Stimulated activated naive CD8-positive, alpha-beta T cell treated with anti-CD3 and anti-CD28 coated beads, Interleukin-15, Interleukin-2, amounts not matched to agents 100 U/mL and 50 U/mL, for 24 hours (primary cell): ENCODE data around the gene DLEC1.
"Not testable (repeated sequence)": the region's sequence is repeated elsewhere in the genome, so short reads cannot be mapped to it uniquely, and the experiment has no call there.

ENCODE experiments used
- ATAC-seq: fragments of 150-1000 bp; cut with Tn5 transposase; one replicate; pipeline ENCODE4 v1.10.0; 2021
- DNase-seq: peaks from one replicate; pipeline ENCODE4 v3.0.0; 2021

Gene DLEC1

DNA sequence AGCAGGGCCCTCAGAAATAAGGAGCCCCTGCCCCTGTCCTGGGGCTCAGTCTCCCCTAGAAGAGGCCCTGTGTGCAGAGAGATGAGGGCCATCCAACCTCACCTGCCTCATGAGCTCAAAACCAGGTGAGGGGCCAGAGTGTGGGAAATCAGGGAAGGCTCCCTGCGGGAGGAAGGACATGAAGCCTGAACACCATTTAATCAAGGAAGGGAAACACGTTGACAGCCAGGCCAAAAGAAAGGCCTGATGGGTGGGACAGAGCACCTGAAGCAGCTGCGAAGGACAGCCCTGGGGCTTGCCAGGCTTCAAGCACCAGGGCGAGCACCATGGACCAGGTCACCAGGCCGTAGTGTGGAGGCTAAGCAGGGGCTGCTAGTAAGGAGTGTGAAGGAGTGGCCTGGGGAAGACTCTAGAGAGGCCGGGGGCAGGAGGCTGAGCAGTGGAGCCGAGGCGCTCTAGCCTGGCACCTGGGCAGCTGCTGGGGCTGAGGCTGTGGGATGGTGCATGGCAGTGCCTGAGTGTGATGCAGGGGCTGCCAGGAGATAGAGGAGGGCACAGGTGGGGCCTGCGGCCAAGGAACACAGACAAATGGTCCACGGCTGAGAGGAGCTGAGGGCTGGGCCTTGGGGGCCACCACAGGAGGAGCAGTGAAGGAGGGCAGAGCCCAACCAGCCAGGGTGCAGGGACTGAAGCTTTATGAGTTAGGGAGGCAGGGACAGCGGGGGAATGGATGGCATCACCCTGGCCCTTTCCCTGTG lies 81.9 kb downstream of the DLEC1 start:
- DNase-seq: no peak

DNA sequence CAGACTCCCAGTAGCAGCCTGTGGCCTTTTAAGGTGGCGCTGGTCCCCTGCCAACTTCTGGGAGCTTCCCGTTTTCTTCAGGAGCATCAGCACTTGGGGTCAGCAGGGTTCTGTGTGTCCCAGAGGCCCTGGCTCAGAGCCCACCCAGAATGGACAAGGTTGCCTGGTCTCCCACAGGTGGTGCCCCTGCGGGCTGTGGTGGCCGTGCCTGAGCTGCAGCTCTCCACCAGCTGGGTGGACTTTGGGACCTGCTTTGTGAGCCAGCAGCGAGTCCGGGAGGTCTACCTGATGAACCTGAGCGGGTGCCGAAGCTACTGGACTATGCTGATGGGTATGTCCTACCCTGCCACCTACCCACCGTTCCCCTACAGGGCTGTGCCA lies 82.4 kb downstream of the DLEC1 start:
- DNase-seq: no peak
- no peak for ATAC-seq

More for the DNA sequence above, 81.9 kb downstream of the DLEC1 start:
- ATAC-seq: no peak

DNA sequence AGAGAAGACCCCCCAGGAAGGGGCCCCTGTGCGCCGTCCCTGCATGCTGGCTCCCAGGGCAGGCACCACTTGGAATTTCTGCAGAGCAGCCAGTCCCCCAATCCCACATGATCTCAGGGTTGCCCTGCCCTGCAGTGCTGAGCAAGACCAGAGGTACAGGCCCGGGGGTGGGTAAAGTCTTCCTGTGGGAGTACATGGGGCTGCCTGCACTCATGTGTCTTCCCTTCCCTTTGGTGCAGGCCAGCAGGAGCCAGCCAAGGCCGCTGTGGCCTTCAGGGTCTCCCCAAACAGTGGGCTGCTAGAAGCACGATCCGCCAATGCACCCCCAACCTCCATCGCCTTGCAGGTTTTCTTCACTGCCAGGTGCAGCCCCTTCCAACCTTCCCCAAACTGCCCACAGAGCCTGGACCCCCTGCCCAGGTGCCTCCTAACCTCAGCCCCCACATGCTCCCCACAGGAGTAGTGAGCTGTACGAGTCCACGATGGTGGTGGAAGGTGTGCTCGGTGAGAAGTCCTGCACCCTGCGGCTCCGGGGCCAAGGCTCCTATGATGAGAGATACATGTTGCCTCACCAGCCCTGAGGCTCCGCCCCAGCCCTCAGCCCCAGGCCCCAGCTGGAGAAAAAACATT lies 82.9 kb downstream of the DLEC1 start:
- DNase-seq: no peak
- no peak for ATAC-seq

DNA sequence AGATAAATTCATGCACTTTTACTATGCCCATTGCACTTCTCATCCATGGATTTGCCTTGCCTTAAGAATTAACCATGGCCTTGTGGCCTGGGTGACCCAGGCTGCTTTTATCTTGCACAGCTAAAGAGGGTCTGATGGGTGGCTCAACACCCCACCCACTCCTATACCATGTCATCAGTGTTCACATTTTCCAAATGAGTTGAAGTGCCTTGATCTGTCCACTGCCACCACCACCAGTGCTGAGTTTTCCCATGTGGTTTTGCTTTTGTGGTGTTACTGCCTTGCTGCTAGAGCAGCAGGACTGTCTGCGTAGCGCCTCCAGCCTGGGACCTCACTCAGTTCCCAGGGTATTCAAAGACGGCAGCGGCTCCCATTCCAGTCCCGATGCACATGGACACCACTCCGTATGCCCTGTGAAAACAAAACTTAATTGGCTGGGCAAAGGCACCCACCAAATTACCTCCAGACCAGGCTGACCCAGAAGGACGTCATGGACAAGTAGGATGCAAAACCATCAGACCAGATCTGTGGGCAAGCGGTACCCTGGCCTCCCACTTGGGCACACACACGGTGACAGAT lies 83.8 kb downstream of the DLEC1 start:
- ATAC-seq: peak; percentile 43

DNA sequence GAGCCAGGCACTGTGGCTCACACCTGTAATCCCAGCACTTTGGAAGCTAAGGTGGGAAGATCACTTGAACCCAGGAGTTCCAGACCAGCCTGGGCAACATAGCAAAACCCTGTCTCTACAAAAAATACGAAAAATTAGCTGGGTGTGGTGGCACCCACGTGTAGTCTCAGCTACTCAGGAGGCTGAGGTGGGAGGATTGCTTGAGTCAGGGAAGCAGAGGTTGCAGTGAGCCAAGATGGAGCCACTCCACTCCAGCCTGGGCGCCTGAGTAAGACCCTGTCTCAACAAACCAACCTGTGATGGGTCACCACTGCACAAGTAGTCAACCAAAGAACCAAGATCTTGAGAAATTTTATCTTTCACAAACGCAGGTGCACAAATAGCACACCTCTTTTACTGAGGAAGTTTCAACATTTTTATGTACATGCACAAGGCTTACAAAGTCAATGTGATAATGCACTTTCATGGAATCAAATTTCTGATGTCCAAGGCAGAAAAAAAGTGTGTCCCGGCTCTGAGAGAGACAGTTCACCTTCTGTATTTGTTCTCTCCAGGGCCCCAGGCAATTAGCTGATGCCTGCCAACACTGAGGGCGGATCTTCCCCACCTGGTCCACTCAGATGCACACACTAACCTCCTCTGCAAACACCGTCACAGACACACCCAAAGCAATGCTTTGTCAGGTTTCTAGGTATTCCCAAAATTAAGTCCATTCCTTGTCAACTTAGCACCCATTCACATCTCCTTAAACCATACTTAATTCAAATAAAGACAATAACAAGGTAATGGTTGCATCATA lies 85.5 kb downstream of the DLEC1 start:
- DNase-seq: no peak
- no peak for ATAC-seq

More for the DNA sequence above, 83.8 kb downstream of the DLEC1 start:
- no peak for DNase-seq

DNA sequence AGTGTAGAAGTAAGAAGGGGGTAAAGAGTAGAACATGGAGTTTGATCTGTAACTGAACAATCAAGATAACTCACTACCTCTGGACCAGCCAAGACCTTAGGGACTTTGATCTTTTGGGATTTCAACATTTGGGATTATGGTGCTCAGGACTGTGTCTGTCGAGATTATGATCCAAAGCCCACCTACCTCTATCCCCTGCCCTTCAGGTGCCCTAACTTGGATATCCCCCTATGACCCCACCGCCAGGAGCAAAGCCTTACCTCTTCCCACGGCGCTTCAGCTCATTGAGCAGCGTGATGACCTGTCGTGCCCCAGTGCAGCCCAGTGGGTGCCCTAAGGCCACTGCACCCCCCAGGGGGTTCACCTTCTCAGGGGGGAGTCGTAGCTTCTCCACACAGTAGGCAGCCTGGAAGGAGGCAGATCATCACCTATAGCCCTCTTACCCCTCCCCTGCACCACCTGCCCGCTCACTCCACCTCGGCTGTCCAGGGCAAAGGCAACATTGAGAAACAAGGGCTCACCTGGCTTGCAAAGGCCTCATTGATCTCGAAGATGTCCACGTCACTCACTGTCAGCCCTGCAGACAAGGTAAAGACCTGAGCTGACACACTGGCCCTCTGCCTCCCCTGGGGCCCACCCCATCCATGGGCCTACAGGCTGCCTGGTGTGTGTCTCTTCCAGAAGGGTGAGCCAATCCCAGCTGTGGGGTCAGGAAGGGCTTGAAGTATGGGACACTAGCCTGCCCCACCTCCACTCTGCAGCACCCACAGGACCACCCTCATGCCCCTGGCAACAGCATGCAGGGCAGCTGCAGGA lies 86.5 kb downstream of the DLEC1 start:
- no peak for ATAC-seq
- DNase-seq: no peak

DNA sequence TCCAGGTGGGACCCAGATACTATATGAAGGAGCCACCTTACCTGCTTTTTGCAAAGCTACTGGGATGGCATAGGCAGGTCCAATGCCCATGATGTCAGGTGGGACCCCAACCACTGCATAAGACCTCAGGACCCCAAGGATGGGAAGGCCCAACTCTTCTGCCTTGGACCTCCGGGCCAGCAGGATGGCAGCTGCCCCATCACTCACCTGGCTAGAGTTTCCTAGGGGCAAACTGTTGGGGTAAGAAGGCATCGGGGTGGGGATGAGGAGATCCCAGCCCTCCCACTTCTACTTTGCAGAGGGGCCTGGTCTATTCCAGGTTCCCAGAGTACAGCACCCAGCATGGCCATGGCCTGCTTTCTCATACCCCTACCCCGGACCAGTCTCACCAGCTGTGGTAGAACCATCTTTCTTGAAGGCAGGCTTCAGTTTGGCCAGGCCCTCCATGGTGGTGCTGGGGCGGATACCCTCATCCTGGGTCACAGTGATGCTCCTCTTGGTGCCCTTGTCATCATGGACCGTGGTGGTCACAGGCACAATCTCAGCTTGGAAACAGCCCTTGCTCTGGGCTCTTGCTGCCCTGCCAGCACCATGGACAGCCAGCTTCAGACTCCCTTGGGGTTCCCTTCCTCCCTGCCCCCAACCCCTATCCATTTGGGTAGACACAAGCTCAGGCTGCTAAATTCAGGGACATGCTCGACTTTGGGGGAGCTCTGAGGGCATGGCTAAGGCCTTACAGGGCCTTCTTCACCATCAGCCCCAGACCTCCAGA lies 87.3 kb downstream of the DLEC1 start:
- ATAC-seq: no peak
- no peak for DNase-seq

DNA sequence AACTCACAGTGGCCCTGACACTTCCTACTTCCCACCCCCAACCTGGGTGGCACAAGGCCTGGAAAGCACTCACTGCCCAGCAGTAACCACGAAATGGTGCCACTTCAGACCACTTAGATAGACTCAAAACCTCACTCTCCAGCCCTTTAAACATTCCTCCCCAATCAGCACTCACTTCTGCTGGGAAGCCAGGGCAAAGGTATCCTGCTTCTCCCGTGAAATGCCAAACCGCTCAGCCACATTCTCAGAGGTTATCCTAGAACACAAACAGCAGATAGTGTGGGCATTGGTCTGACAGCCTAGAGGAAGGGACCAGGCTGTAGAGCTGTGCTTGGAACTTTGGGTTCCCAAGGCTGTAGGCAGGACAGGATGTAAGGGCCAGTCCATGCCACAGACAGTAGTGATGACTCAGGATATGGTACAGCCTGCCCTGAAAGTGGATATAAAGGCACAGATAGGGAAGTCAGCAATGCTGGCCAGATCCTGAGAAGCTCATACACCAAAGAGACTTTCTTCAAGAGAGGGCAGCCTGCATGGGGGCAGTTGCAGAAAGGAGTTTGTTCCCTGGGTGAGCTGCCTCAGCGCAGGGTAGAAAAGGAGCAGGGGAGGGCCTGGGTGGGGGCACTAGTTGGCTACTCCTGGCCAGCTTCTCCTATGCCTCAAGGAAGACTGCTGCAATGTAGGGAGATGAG lies 88.7 kb downstream of the DLEC1 start:
- DNase-seq (no peak), ATAC-seq (no peak)

DNA sequence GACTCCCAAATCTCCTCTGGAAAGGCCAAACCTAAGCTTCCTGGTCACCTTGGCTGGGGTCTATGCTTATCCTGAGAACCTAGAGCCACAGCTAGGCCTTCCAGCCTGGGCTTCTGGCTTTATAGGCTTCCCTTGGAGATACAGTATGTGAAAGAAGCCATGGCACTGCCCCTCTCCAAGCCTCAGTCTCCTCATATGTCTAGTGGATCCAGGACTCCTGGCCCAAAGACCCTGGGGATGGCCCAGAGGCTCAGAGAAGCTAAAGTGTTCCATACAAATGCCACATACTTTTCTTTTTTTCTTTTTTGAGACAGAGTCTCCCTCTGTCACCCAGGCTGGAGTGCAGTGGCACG lies 89.3 kb downstream of the DLEC1 start:
- DNase-seq (no peak), ATAC-seq (no peak)

DNA sequence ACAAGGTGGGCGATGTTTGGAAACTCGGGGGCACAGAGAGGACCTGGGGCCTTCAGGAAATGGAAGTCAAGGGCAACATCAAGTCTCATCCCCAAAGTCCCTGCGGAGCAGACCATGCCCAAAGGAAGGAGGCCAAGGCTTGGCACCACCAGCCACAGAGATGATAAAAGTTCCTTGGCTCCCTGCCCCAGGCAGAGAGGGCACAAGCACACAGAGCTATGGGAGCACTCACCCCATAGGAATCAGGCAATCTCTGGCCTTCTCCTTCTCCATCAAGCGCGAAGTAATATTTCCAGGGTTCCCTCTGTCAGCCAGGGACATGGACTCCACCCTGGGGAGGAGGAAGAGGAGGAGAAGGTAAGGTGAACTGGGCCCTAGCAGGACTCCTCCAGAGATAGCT lies 90.0 kb downstream of the DLEC1 start:
- ATAC-seq (no peak), DNase-seq (peak; percentile 1)

DNA sequence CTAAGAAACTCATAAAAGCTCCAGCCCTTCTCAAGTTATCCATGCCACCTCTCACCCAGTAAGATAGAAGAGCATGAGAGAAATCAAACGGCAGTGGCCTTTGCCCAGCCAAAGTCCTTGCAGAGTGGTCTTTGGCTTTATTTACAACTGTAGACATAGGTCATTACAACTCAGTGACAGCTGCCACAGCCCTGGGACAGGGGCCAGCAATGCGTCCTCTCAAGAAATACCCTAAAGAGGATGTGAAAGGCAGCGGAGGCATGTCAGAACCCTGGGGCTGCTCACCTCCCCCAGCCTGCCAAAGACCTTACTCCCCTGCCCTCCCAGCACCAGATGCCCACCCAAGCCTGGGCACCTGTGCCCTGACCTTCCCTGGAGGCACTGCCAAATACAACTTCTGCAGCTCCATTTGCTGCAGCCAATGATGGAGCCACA lies 91.6 kb downstream of the DLEC1 start:
- no peak for DNase-seq
- ATAC-seq: no peak

DNA sequence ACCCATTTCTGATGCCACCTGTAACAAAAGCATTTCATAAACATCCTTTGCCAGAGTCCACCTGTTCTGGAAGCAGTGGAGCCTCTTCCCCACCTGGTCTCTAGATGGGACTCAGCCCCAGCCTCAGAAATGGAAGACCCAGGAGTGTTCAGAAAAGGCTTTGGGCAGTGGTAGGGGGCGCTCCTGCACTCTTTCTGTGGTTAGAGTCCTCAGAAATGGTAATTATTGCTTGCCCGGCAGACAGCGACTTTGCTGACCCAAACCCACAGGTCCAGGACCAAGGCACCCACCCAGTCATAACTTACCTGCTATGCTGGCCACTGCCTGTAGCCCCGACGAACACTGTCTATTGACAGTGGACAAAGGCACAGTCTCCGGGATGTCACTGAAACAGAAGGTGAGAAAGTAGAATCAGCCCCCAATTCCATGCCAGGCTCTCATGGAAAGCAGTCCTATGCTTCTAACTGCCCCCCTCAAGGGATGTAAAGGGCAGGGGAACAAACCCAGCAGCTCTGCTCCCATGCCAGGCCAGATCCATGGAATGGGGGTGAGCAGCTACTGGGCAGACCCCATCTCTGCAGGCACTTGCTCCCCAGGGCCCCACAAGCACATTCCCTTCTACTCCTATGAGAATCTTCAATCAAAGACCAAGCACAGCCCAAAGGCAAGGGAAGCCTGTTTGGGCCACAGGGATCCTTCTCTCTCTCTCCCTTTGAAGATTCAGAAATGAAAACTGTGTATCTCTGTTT lies 92.8 kb downstream of the DLEC1 start:
- DNase-seq (peak; percentile 49), ATAC-seq (no peak)

DNA sequence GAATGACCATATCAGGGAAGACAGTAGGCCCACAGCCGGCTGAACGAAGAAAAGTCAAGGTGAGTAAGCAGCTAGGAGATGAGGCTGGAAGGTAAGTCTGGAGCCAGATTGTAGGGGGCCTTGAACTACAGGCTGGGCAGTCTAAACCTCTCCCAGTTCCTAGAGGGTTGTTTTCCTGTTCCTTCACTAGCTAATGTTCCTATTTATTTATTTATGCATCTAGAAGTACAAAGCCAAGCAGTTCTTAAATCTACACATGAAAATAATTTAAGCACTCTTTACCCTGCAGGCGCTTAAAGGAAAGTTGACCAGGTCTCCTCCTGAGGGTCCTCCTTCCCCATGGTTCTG lies 94.2 kb downstream of the DLEC1 start:
- DNase-seq (no peak), ATAC-seq (no peak)

DNA sequence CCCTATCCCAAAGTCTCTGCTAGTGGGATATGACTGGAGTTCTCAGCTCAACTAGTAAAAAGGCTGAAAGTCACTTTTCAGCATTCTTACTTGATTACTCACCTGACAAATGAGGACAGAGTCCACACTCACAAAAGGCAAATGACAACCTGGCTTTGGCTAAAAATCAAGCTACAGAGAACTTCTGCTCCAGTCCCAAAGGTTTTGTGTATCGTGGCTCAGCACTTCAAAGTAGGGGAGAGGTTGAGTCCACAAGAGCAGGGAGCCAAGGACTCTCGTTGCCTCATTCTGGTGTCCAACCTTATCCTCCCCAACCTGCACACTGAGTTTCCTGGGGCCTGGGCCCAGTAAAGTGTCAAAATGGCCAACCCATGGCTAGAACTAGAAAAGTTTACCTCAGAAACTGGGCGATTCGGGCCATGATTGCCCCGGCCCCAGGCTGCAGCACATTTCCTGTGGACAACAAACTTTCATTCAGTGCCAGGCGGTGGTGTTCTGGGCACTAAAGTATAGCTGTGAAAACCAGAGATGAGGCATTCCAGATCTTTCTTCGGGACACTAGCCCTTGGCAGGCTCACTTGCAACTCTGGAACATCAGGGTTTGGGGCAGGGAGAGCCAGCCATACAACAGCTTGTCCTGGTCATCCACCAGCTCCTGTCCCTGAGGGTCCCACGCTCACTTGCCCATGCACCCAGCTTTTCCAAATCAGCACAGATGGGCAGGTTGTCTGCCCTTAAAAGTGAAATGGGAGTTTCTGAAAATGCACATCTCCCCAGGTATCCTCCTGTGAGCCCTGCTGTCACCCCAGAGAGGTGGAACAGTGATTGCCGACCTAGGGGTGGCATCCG lies 94.8 kb downstream of the DLEC1 start:
- no peak for ATAC-seq
- no peak for DNase-seq

DNA sequence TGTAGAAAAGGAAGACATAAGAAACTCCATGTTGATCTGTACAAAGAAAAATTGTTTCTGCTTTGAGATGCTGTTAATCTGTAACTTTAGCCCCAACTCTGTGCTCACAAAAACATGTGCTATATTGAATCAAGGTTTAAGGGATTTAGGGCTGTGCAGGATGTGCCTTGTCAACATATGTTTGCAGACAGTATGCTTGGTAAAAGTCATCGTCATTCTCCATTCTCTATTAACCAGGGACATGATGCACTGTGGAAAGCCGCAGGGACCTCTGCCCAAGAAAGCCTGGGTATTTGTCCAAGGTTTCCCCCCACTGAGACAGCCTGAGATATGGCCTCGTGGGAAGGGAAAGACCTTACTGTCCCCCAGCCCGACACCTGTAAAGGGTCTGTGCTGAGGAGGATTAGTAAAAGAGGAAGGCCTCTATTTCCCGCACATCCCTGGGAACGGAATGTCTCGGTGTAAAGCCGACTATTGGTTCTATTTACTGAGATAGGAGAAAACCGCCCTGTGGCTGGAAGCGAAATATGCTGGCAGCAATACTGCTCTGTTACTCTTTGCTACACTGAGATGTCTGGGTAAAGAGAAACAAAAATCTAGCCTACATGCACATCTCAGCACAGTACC lies 95.6 kb downstream of the DLEC1 start:
- not testable (repeated sequence) for ATAC-seq, DNase-seq

DNA sequence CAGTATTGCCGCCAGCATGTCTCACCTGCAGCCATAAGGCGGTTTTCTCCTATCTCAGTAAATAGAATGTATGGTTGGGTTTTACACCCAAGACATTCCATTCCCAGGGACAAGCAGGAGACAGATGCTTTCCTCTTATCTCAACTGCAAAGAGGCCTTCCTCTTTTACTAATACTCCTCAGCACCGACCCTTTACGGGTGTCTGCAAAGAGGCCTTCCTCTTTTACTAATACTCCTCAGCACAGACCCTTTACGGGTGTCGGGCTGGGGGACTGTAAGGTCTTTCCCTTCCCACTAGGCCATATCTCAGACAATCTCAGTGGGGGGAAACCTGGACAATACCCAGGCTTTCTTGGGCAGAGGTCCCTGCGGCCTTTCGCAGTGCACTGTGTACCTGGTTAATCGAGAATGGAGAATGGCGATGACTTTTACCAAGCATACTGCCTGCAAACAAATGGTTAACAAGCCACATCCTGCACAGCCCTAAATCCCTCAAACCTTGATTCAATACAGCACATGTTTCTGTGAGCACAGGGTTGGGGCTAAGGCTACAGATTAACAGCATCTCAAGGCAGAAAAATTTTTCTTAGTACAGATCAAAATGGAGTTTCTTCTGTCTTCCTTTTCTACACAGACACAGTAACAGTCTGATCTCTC lies 96.7 kb downstream of the DLEC1 start:
- not testable (repeated sequence) for DNase-seq, ATAC-seq

DNA sequence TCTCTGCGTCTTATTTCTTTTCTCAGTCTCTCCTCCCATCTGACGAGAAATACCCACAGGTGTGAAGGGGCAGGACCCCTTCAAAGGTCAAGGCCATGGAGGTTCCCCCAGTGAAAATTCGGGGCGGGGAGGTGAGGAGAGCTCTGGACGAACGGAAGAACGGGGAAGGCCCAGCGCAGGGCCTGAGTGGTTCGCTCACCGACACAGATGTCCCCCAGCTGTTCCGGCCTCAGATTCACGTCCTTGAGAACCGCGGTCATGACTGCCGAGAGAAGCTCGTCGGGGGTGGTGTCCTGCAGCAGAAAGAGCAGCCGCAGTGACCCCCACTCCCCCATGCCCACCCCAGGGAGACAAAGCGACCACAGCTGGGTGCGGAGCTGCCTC lies 97.4 kb downstream of the DLEC1 start:
- peak; percentile 50 for DNase-seq
- ATAC-seq: no peak
